HepG2 (cell line): Measurements from ENCODE around the gene SNX19. TPM values are rescaled to one million over a fixed set of nuclear protein-coding genes. Genes with fewer than 3 reads are reported as not detected.

Experiments
- ARHGAP35 ChIP-seq: sonication (generic); formaldehyde crosslinking; IDR thresholded peaks from 2 replicates; pipeline ENCODE4 v1.9.0; 2022; ENCODE audit warnings: mild to moderate bottlenecking, inconsistent platforms, moderate library complexity, missing genetic modification reagents, borderline replicate concordance
- BORCS8-MEF2B ChIP-seq: sonication (generic); formaldehyde crosslinking; IDR thresholded peaks from 2 replicates; pipeline ENCODE4 v1.8.0; 2022; ENCODE audit warnings: mild to moderate bottlenecking, missing genetic modification reagents
- HHEX ChIP-seq: IDR thresholded peaks from 2 replicates; pipeline ENCODE4 v1.6.1; 2016; ENCODE audit warnings: control low read depth
- IKZF4 ChIP-seq: sonication (generic); formaldehyde crosslinking; IDR thresholded peaks from 2 replicates; pipeline ENCODE4 v1.5.1; 2020; ENCODE audit warnings: borderline replicate concordance, mild to moderate bottlenecking, low read depth, missing genetic modification reagents; ENCODE audit errors: not compliant biosample characterization
- RARA ChIP-seq: IDR thresholded peaks from 2 replicates; pipeline ENCODE4 v1.6.1; 2016; ENCODE audit warnings: missing genetic modification reagents, missing compliant biosample characterization
- ZFP41 ChIP-seq: sonication (generic); formaldehyde crosslinking; IDR thresholded peaks from 2 replicates; pipeline ENCODE4 v1.4.0; 2020; ENCODE audit warnings: mild to moderate bottlenecking, missing genetic modification reagents, borderline replicate concordance
- ZNF12 ChIP-seq: sonication (generic); formaldehyde crosslinking; IDR thresholded peaks from 2 replicates; pipeline ENCODE4 v1.5.0; 2020; ENCODE audit warnings: missing genetic modification reagents
- ZNF382 ChIP-seq: sonication (generic); formaldehyde crosslinking; IDR thresholded peaks from 2 replicates; pipeline ENCODE4 v1.5.0; 2020; ENCODE audit warnings: missing genetic modification reagents, mild to moderate bottlenecking, borderline replicate concordance
- ZNF501 ChIP-seq: sonication (generic); formaldehyde crosslinking; IDR thresholded peaks from 2 replicates; pipeline ENCODE4 v1.5.1; 2020; ENCODE audit warnings: mild to moderate bottlenecking, moderate library complexity, missing genetic modification reagents
- ZNF674 ChIP-seq: sonication (generic); formaldehyde crosslinking; IDR thresholded peaks from 2 replicates; pipeline ENCODE4 v1.5.0; 2020; ENCODE audit warnings: low read depth, mild to moderate bottlenecking, missing genetic modification reagents
- polyA plus RNA-seq, 8 experiments: library from polyadenylated mRNA; depleted of rRNA in 3 of 8; stranded (reverse) in 7 of 8; unstranded in 1 of 8; fragments of >200 nt; fragmentation: Illumina TruSeq in 4 of 8; extraction: Trizol in 4 of 8; gene quantifications; 2 replicates each; pipeline versions ENCODE4 v1.2.1 to v1.2.3, GENCODE V29; 2011 to 2016; ENCODE audit warnings: low read depth in 4 of 8, missing spikeins in 1 of 8, mixed read lengths in 1 of 8; ENCODE audit not compliant: insufficient read depth in 1 of 8
- total RNA-seq, 5 experiments: library from RNA; depleted of rRNA; stranded (reverse); fragments of >200 nt; fragmentation: Illumina TruSeq; extraction: Trizol; gene quantifications; 2 replicates each; pipeline ENCODE4 v1.2.3, GENCODE V29; 2016; ENCODE audit warnings: low read depth in 1 of 5
- TF ChIP-seq, protein P1 (sequence below), 2 experiments: fragments of 450-650 bp in 1 of 2; sonication (generic) in 1 of 2; formaldehyde crosslinking in 1 of 2; IDR thresholded peaks; 2 replicates each; pipeline versions ENCODE4 v1.6.1 to v1.8.0; 2016 to 2022; ENCODE audit warnings: antibody characterized with exemption in 1 of 2, mild to moderate bottlenecking in 1 of 2, missing genetic modification reagents in 1 of 2
- TF ChIP-seq, protein P2 (sequence below): sonication (generic); formaldehyde crosslinking; IDR thresholded peaks from 2 replicates; pipeline ENCODE4 v1.4.0; 2020; ENCODE audit warnings: missing genetic modification reagents
- TF ChIP-seq, protein P3 (sequence below): sonication (generic); formaldehyde crosslinking; conservative IDR thresholded peaks from 2 replicates; pipeline ENCODE4 v1.8.0; 2022; ENCODE audit warnings: low read depth, missing genetic modification reagents

Gene SNX19
- total and polyA plus RNA-seq, 2 of the 13 experiments (the other 11 are each of a cell fraction or from before 2014, with no cell fraction given), result 0.13 to 0.27 TPM

DNA sequence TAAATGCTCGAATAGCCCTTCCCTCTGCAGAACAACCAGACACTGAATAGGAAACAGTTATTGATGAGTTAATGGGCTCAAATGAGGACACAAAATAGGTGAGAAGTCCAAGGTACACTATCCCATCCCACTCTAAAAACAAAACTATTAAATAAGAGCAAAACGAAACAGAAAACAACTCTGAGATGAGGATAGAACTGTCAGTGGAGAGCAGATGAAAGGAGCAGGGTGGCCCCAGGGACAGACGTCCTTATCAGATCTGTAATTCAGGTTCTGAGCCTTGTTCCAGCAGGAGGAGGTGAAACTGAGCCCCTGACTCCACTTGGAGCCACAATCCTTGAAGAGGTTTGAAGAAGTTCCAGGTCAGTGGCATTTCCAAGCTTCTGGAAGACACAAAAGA is 8.5 kb upstream of the SNX19 start (continued):
- TF ChIP-seq, protein P1, sequence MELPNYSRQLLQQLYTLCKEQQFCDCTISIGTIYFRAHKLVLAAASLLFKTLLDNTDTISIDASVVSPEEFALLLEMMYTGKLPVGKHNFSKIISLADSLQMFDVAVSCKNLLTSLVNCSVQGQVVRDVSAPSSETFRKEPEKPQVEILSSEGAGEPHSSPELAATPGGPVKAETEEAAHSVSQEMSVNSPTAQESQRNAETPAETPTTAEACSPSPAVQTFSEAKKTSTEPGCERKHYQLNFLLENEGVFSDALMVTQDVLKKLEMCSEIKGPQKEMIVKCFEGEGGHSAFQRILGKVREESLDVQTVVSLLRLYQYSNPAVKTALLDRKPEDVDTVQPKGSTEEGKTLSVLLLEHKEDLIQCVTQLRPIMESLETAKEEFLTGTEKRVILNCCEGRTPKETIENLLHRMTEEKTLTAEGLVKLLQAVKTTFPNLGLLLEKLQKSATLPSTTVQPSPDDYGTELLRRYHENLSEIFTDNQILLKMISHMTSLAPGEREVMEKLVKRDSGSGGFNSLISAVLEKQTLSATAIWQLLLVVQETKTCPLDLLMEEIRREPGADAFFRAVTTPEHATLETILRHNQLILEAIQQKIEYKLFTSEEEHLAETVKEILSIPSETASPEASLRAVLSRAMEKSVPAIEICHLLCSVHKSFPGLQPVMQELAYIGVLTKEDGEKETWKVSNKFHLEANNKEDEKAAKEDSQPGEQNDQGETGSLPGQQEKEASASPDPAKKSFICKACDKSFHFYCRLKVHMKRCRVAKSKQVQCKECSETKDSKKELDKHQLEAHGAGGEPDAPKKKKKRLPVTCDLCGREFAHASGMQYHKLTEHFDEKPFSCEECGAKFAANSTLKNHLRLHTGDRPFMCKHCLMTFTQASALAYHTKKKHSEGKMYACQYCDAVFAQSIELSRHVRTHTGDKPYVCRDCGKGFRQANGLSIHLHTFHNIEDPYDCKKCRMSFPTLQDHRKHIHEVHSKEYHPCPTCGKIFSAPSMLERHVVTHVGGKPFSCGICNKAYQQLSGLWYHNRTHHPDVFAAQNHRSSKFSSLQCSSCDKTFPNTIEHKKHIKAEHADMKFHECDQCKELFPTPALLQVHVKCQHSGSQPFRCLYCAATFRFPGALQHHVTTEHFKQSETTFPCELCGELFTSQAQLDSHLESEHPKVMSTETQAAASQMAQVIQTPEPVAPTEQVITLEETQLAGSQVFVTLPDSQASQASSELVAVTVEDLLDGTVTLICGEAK (IDR thresholded peaks at IDR 0.05), result no peak
- TF ChIP-seq, protein P1 (CRISPR knock-in tag; IDR thresholded peaks at IDR 0.05), result no peak
- no peak for TF ChIP-seq ZFP41 (CRISPR knock-in tag)
- no peak for TF ChIP-seq ZNF501
- TF ChIP-seq, protein P2, sequence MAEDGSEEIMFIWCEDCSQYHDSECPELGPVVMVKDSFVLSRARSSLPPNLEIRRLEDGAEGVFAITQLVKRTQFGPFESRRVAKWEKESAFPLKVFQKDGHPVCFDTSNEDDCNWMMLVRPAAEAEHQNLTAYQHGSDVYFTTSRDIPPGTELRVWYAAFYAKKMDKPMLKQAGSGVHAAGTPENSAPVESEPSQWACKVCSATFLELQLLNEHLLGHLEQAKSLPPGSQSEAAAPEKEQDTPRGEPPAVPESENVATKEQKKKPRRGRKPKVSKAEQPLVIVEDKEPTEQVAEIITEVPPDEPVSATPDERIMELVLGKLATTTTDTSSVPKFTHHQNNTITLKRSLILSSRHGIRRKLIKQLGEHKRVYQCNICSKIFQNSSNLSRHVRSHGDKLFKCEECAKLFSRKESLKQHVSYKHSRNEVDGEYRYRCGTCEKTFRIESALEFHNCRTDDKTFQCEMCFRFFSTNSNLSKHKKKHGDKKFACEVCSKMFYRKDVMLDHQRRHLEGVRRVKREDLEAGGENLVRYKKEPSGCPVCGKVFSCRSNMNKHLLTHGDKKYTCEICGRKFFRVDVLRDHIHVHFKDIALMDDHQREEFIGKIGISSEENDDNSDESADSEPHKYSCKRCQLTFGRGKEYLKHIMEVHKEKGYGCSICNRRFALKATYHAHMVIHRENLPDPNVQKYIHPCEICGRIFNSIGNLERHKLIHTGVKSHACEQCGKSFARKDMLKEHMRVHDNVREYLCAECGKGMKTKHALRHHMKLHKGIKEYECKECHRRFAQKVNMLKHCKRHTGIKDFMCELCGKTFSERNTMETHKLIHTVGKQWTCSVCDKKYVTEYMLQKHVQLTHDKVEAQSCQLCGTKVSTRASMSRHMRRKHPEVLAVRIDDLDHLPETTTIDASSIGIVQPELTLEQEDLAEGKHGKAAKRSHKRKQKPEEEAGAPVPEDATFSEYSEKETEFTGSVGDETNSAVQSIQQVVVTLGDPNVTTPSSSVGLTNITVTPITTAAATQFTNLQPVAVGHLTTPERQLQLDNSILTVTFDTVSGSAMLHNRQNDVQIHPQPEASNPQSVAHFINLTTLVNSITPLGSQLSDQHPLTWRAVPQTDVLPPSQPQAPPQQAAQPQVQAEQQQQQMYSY (CRISPR knock-in tag), result no peak
- no peak for TF ChIP-seq ZNF674 (CRISPR knock-in tag)
- no peak for TF ChIP-seq RARA (CRISPR knock-in tag)
- TF ChIP-seq ZNF12 (CRISPR knock-in tag), result no peak
- TF ChIP-seq, protein P3, sequence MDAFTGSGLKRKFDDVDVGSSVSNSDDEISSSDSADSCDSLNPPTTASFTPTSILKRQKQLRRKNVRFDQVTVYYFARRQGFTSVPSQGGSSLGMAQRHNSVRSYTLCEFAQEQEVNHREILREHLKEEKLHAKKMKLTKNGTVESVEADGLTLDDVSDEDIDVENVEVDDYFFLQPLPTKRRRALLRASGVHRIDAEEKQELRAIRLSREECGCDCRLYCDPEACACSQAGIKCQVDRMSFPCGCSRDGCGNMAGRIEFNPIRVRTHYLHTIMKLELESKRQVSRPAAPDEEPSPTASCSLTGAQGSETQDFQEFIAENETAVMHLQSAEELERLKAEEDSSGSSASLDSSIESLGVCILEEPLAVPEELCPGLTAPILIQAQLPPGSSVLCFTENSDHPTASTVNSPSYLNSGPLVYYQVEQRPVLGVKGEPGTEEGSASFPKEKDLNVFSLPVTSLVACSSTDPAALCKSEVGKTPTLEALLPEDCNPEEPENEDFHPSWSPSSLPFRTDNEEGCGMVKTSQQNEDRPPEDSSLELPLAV (CRISPR knock-in tag), result no peak
- no peak for TF ChIP-seq BORCS8-MEF2B (CRISPR knock-in tag)
- TF ChIP-seq ZNF382 (CRISPR knock-in tag), result no peak
- TF ChIP-seq HHEX (CRISPR knock-in tag), result no peak
- no peak for TF ChIP-seq IKZF4 (CRISPR knock-in tag)
- no peak for TF ChIP-seq ARHGAP35 (CRISPR knock-in tag)
